ENCODE measurements around the gene BCAT1.

DNA sequence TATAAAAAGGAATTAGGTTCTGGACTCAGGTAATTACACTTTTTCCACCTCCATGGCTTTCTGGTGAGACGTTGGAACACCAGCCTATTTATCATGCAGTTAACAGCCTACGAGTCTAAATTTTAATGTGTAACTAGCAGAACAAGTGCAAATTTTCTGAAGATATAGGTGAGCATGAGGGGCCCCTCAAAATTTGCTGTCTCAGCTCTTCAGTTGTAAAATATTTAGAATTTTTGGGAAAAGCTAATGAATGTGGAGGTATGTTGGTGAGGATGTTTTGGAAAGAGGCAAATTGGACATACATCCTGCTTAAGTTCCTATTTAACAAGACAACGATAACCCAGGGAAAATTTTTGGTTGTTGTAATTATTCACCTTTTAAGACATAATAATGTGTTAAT is 25.3 kb upstream of the BCAT1 start:
- TF ChIP-seq, protein P1, sequence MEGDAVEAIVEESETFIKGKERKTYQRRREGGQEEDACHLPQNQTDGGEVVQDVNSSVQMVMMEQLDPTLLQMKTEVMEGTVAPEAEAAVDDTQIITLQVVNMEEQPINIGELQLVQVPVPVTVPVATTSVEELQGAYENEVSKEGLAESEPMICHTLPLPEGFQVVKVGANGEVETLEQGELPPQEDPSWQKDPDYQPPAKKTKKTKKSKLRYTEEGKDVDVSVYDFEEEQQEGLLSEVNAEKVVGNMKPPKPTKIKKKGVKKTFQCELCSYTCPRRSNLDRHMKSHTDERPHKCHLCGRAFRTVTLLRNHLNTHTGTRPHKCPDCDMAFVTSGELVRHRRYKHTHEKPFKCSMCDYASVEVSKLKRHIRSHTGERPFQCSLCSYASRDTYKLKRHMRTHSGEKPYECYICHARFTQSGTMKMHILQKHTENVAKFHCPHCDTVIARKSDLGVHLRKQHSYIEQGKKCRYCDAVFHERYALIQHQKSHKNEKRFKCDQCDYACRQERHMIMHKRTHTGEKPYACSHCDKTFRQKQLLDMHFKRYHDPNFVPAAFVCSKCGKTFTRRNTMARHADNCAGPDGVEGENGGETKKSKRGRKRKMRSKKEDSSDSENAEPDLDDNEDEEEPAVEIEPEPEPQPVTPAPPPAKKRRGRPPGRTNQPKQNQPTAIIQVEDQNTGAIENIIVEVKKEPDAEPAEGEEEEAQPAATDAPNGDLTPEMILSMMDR (IDR thresholded peaks at IDR 0.05 in 2 of 3, conservative IDR thresholded peaks at IDR 0.05 in 1 of 3; ENCODE audit: borderline replicate concordance in 1 of 3, insufficient read depth in 1 of 3, low read depth in 2 of 3, low read length in 2 of 3) = no peak
- TF ChIP-seq YY1 (IDR thresholded peaks at IDR 0.05; ENCODE audit: extremely low read depth, insufficient replicate concordance, low read depth, low read length) (no peak), POLR2AphosphoS5 (IDR thresholded peaks at IDR 0.05; ENCODE audit: low read depth, low read length) (no peak), POLR2A (IDR thresholded peaks at IDR 0.05; ENCODE audit: borderline replicate concordance, extremely low read depth, insufficient read depth, insufficient read length) (no peak), TCF7L2 (IDR thresholded peaks at IDR 0.05; ENCODE audit: borderline replicate concordance, extremely low read depth, insufficient read depth, insufficient read length) (no peak)
- TF ChIP-seq, protein P2, sequence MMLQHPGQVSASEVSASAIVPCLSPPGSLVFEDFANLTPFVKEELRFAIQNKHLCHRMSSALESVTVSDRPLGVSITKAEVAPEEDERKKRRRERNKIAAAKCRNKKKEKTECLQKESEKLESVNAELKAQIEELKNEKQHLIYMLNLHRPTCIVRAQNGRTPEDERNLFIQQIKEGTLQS (IDR thresholded peaks at IDR 0.05) = no peak
- TF ChIP-seq, protein P3, sequence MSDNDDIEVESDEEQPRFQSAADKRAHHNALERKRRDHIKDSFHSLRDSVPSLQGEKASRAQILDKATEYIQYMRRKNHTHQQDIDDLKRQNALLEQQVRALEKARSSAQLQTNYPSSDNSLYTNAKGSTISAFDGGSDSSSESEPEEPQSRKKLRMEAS (IDR thresholded peaks at IDR 0.05) = no peak

All from HCT116 (cell line).